HG03064 (cell line): ENCODE results near the gene HDAC7.
"Not testable (repeated sequence)": the region's sequence is repeated elsewhere in the genome, so short reads cannot be mapped to it uniquely, and the experiment has no call there.

Experiments
- ATAC-seq: cut with Tn5 transposase; IDR thresholded peaks from one replicate; pipeline ENCODE4 v1.9.1; 2021; ENCODE audit warnings: low read depth; ENCODE audit not compliant: unreplicated experiment

The HDAC7 gene

GRCh38 chr12:47815447-47815846, 4.3 kb downstream of the HDAC7 start:
- ATAC-seq = not testable (repeated sequence)

GRCh38 chr12:47814539-47815170, 5.0 kb downstream of the HDAC7 start:
- no peak for ATAC-seq

DNA sequence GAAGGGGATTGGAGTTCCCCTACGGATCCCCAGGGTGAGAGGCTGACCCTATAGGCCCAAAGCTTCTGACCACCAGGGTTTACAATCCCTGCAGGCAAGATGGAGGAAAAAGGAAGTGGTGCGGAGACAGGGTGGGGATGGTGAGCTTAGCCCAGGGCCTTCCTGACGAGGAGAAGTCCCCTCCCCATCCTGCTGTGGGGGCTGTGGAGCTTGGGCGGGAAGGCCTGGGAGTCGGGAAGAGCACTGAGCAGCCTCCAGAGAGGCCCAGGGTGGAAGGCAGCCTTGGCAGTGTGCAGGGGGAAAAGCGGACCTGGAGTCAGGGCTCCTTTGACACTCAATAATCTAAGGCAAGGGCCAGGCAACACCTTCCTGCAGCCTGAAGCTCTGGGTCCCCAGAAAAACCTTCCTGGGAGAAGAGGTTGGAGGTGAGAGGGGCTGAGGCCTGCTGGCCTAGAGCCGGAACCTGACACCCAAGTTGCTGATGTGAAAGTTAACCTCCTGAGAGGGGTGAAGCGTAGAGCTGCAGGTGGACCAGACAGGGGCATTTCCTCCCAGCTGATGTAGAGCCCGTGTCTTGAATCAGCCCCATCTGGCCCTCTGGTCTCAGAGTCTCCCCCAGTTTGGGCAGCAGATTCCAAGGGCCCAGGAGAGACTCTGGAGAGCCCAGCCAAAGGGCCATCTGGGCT, 6.0 kb downstream of the HDAC7 start:
- peak; percentile 40 for ATAC-seq

DNA sequence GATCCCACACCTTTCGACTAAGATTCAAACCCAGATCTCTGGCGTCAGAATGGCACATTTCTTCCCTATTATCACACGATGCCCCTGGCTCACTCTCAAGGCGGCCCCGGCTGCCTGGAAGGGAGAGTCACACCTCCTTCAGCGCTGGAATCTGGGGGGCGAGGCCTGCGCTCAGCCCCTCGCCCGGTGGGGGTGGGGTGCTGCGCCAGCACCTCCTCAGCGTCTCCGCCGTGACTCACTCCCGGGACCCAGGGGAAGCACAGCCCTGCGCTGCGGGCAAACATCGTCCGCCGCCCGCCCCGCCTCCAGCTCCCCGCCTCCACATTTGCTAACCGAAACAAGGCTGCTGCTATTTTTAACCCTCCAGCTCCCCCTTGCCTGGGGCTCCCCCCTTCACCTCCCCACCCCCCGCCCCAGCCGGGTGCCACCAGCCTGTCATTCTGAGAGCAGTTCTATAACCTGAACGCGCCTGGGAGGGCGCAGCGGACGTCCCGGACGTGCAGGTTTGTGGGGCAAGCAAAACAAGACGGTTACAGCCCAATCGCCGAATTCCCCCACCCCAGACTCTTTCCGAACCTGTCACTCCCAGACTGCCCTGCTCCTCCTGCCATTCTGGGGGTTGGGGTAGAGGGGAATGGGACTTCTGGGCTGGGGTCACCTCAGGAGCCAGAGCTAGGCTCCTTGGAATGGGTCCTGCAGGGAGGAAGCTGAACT, 6.7 kb downstream of the HDAC7 start:
- ATAC-seq = peak; percentile 57

GRCh38 chr12:47811581-47812484, 7.9 kb downstream of the HDAC7 start:
- no peak for ATAC-seq

GRCh38 chr12:47811072-47811396, 8.7 kb downstream of the HDAC7 start:
- ATAC-seq = no peak

GRCh38 chr12:47809518-47809917, 10.2 kb downstream of the HDAC7 start:
- ATAC-seq = not testable (repeated sequence)

DNA sequence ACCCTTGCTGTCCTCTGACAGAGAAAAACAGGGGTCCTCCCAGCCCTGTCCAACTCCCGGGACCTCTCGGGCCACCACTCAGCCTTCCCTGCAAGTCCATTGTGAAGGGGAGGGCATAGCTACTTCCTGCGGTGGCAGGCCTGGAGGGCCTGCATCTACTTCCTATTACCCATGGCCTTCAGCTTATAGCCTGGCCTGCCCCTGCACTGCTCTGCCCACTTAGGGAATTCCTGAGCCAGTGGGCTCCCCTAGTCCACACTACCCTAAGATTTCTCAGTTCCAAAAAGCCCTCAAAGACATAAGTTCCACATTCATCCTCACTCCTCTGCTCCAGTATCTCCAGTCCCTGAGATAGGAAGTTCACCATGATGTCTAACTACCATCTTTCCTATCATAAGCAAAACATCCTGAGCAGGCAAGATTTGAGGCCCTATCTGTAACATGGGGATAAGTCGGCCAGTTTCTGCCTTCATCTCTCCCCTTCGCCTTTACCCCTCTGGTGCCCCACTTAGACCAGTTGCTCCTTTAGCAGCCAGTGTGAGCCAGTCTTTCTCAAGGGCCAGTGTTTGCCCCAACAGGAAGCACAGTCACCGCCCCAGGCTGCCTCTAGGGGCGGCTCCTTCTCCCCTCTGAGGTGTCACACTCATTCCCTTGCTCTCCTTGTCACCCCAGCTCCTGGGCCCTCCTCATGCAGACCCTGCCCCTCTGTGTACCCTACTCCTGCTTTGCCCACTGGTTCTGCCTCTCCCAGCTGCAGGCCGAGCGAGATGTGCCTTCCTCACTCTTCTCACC, 10.9 kb downstream of the HDAC7 start:
- no peak for ATAC-seq

- no peak for ATAC-seq
Observed at GRCh38 chr12:47808050-47808449, 11.7 kb downstream of the HDAC7 start.

GRCh38 chr12:47807338-47807737, 12.4 kb downstream of the HDAC7 start:
- no peak for ATAC-seq

DNA sequence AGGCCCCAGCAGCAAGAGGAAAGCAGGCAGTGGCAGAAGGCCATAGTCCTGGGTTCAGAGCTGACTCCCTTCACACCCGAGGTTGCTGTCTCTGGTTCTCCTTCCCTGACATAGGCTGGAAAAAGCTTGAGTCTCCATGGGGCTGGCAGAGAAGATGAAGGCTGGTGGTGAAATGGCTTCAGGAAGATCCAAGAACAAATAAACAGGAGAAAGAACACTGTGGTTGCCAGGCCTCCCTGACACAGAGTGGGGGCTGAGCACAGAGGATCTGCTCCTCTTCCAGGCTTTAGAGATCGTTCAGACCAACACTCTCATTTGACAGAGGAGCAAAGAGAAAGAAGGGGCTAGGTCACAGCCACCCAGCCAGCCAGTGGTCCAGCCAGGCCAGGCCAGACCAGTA, 14.3 kb downstream of the HDAC7 start:
- no peak for ATAC-seq

DNA sequence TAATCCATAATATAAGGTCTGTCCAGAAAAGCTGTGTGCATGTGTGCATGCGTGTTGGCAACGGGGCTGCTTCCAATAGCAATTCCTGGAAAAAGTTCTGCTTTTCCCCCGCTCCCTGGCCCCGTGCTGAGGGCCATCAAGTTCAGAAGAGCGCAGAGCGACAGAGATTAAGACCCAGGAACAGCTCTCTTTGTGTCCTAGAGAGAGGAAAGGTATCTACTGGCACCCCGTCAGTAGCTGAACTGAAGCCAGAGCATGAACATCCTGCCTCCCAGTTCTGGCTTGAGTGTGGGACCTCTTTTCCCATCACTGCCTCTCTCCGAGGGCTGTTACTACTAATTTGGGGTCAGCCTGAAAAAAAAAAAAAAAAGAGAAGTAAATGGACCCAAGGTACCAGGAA, 15.5 kb downstream of the HDAC7 start:
- ATAC-seq = no peak

GRCh38 chr12:47803191-47803875, 16.4 kb downstream of the HDAC7 start:
- ATAC-seq = no peak

DNA sequence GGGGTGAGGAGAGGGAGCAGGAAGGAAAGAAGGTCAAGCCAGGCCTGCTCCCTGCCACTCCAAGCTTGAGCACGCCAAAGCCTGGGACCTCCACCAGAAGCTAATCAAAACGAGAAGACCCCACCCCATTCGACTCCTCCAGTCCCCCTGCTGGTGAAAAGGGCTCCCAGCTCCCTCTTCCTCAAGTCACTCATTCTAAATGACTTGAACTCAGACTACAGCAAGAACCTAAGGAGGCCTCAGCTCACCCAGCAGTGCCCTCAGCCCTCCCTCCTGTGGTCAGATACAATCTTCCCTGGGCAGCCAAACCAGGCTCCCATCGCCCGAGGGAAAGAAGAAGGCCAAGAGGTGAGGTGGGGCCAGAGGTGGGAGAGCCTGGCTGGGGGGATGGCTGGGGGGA, 17.4 kb downstream of the HDAC7 start:
- no peak for ATAC-seq

DNA sequence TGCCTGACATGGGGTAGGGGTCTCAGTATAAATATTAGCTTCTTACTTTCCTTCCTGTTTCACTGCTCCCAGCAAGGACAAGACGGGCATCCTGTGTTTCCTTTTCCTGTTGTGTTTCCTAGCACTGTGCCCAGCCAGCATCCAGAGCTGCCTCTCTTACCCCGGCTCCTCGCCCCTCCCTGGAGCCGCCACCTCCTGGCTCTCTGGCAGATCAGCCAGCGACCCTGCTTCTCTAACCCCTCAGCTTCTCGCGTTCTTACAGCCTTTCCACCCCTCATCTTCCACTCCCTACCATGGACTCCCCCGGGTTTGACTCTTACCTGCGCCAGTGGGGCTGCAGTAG, 17.8 kb downstream of the HDAC7 start:
- no peak for ATAC-seq

GRCh38 chr12:47801170-47801903, 18.4 kb downstream of the HDAC7 start:
- ATAC-seq = no peak

DNA sequence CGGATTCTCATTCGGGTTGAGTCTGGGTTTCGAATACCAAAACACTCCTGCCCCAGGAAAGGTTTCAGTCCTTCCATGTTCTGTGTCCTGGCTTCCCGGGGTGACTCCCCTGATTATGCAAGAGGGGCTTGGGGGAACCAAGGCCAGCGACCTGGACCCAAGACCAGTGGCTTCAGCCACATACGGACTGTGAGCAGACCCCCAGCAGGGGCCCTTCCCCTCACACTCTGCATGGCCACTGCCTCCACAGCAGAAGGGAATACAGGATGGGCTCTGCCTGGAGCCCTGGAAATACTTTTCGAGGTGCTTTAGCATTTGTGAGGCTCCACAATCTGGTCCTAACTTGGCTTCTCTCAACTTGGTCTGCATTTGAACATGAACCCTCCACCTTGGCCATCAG, 19.1 kb downstream of the HDAC7 start:
- no peak for ATAC-seq

DNA sequence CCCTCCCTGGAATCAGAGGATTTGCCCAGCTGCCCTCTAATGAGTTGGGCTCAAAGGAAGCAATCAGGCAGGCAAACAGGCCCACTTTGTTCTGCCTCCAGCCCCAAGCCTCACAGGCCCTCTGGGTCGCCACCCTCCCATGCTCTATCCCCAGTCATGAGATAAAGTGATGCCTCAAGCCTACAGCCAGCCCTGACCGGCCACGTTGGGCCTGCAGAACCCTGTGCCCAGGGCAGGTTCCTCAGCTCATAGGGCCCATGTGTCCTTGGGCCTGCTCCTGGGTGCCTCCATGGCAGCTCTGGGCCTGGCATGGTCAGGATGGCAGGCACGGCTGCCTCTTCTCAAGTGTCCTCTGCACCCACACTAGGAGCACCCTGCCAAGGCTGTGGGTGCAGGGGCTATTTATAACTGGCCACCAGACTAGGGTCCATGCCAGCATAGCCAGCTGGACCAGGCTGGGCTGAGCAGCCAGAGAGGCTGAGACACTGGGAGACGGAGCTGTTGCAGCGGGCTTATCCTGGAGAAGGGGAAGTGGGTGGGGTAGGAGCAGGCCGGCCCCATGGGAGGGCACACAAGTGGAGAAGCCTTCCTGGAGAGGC, 20.2 kb downstream of the HDAC7 start:
- ATAC-seq = no peak
